ENCODE results near the gene PRRT2.

DNA sequence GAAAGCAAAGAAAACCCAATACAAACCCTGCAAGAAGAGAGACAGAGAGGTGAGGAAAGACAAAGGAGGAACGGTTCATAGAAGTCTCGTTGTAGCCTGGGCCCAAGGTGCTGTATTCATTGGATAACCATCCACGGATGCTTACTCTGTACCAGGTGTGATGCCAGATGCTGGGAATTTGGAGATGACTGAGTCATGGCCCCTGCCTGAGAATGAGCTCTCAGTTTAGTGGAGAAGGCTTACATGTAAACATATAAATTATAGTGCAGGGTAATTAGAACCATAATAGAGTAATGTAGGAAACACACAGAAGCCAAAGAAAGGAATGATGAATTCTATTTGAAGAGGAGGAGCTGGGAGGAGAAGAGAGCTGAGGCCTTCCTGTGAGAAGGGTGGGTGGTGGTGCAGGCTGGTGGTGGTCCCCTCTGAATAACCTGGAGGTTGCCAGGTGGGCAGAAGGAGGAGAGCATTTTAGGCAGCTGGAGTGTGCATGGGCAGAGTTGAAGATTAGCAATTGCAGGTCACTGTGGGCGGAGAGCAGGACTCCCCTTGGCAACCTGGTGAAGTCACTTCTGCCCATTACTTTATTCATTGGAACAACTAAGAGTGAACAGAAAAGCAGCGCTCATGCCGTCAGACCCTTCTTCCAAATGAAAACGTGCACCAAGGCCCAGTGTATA, 41.6 kb upstream of the PRRT2 start:
- TF ChIP-seq, protein P1, sequence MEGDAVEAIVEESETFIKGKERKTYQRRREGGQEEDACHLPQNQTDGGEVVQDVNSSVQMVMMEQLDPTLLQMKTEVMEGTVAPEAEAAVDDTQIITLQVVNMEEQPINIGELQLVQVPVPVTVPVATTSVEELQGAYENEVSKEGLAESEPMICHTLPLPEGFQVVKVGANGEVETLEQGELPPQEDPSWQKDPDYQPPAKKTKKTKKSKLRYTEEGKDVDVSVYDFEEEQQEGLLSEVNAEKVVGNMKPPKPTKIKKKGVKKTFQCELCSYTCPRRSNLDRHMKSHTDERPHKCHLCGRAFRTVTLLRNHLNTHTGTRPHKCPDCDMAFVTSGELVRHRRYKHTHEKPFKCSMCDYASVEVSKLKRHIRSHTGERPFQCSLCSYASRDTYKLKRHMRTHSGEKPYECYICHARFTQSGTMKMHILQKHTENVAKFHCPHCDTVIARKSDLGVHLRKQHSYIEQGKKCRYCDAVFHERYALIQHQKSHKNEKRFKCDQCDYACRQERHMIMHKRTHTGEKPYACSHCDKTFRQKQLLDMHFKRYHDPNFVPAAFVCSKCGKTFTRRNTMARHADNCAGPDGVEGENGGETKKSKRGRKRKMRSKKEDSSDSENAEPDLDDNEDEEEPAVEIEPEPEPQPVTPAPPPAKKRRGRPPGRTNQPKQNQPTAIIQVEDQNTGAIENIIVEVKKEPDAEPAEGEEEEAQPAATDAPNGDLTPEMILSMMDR (IDR thresholded peaks at IDR 0.05) = no peak
- no peak for TF ChIP-seq POLR2A (IDR thresholded peaks at IDR 0.05)

Data from lower leg skin (tissue), 3 donors.